Thyroid gland (tissue), 4 donors: Measurements from ENCODE around the gene ZNF786. TPM values are rescaled to one million over a fixed set of nuclear protein-coding genes. Genes with fewer than 3 reads are reported as not detected.

Experiments used
- DNase-seq, 2 donors: peaks; one replicate each; pipeline ENCODE4 v3.0.0-alpha.2; 2019
- H3K27ac ChIP-seq, 3 donors: fragments of 200-600 bp; sonication (generic); 1 replicate in 2 of 3; 2 replicates in 1 of 3; pipeline ENCODE4 v1.5.1; 2016 to 2019; ENCODE audit warnings: mild to moderate bottlenecking in 1 of 3, moderate library complexity in 1 of 3
- H3K27me3 ChIP-seq: fragments of 200-600 bp; sonication (generic); one replicate; pipeline ENCODE4 v1.5.1; 2019
- H3K36me3 ChIP-seq, 2 donors: fragments of 200-600 bp; sonication (generic); one replicate each; pipeline ENCODE4 v1.5.1; 2016 to 2019
- H3K4me1 ChIP-seq, 2 donors: fragments of 200-600 bp; sonication (generic); one replicate each; pipeline ENCODE4 v1.5.1; 2017 to 2019
- H3K4me3 ChIP-seq, 3 donors: fragments of 200-600 bp; sonication (generic); replicated peaks in 1 of 3; 1 replicate in 2 of 3; 2 replicates in 1 of 3; pipeline ENCODE4 v1.5.1; 2016; ENCODE audit warnings: mild to moderate bottlenecking in 1 of 3
- H3K9me3 ChIP-seq: fragments of 200-600 bp; sonication (generic); one replicate; pipeline ENCODE4 v1.5.1; 2017
- POLR2A ChIP-seq, 2 donors: fragments of 450-650 bp; IDR thresholded peaks; one replicate each; pipeline ENCODE4 v1.6.1; 2017; ENCODE audit warnings: antibody characterized with exemption in 2 of 2, mild to moderate bottlenecking in 2 of 2, moderate library complexity in 1 of 2
- WGBS, 2 donors: methylation state at CpG; one replicate each; pipeline ENCODE4 v1.1.5; 2017; 5-methylcytosine and 5-hydroxymethylcytosine counted together
- intact Hi-C: fragments of 100-400 bp; cut with DNase I; formaldehyde crosslinking; loops from one replicate; pipeline ENCODE4 v1.15.1; 2023
- total RNA-seq, 4 donors: library from RNA; depleted of rRNA; stranded (reverse); fragments of >200 nt; gene quantifications; one replicate each; pipeline ENCODE4 v1.2.3, GENCODE V29; 2016
- TF ChIP-seq, protein P1 (sequence below), 6 experiments: fragments of 200-600 bp in 3 of 6; fragments of 450-650 bp in 3 of 6; sonication (generic) in 3 of 6; IDR thresholded peaks; one replicate each; pipeline ENCODE4 v1.5.1; 2016 to 2019; ENCODE audit warnings: antibody characterized with exemption in 6 of 6, mild to moderate bottlenecking in 2 of 6, inconsistent platforms in 1 of 6, moderate library complexity in 1 of 6

Gene ZNF786
- total RNA-seq, 4 donors from 2014 or later = 6.6 to 12.1 (median 10.7) TPM

DNA sequence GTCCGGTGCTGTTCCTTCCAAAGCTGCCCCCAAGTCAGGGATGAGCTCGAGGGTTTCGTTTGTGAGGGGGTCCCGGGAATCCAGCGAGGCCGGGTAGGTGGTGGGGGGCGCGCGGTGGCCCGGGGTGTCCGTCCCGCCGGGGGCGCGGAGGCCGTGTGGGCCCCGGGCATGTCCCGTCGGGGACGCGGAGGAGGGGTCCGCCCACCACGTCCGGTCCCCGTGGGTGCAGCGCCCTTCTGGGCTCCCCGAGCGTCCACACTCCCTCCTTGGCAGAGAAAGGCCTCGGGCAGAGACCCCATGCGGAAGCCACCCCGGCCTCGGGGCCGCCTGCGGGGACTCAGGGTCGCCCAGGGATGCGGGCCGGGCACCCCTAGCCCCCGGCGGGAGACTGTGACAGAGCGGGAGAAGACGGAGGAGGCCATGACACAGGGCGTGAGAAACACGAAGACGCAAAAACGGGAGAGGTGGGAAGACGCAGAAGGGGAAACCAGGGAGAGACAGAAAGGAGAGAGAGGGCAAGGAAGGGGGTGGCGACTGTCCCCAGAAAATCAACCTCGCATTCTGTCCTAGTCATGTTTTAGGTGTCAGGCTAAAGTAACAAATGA is 36.2 kb upstream of the ZNF786 start:
- DNase-seq = peak; percentile 58 to 59
- intact Hi-C loops = no loop called here

DNA sequence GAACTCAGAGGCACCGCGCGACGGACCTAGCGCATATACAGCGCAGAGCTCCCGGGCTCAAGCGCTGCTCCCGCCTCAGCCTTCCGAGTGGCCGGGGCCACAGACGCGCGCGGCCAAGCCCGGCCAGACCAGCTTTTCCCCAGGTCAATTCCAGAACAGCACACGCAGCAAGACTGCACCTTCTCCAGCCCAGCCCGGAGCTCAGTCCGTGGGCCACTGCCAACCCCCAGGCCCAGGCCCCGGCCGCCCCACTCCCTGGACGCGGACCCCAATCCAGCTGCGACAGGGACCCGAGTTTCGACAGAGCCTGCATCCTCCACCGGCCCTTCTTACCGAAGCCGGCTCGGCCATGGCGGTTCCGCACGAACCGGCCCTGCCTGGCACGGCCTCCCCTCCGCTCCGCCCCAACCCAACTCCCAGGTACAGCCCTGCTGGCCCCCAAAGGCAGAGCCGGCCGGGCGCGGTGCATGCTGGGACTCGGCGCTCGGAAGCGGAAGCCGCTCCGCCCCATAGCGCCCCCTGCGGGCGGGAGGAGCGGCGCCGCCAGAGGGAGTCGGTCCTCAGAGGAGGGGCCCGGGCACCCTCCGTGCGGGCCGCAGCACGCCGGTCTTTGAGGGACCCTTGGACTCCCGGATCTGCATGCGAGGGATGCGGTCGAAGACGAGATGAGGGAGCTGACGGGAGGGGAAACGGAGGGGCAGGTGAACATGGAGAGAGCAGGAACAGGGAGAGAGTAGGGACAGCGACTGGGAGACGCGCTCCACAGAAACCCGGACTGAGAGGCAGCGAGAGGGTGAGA is 35.5 kb upstream of the ZNF786 start, which contains the start of gene ZNF425:
TSS of gene ZNF425 (minus strand) at position 462 of the 799 bp plus-strand sequence. CDS start at position 351, 111 bp downstream.
- peak; percentile 92 to 95 for DNase-seq
- H3K27me3 ChIP-seq = no peaks in the 10 kb centered on the region
- no peaks in the 10 kb centered on the region for H3K36me3 ChIP-seq
- H3K4me3 ChIP-seq = peak within 1 kb of the TSS; percentile 68 to 92 (median 92)
- peak within 1 kb of the TSS; percentile 83 to 95 (median 88) for H3K27ac ChIP-seq
- 0 to 1% methylated on average over 26 to 37 of the region's 72 CpGs for WGBS, 2 donors
- TF ChIP-seq POLR2A (IDR thresholded peaks at IDR 0.05) = peak in 1 of 2 donors; percentile 94
- TF ChIP-seq, protein P1, sequence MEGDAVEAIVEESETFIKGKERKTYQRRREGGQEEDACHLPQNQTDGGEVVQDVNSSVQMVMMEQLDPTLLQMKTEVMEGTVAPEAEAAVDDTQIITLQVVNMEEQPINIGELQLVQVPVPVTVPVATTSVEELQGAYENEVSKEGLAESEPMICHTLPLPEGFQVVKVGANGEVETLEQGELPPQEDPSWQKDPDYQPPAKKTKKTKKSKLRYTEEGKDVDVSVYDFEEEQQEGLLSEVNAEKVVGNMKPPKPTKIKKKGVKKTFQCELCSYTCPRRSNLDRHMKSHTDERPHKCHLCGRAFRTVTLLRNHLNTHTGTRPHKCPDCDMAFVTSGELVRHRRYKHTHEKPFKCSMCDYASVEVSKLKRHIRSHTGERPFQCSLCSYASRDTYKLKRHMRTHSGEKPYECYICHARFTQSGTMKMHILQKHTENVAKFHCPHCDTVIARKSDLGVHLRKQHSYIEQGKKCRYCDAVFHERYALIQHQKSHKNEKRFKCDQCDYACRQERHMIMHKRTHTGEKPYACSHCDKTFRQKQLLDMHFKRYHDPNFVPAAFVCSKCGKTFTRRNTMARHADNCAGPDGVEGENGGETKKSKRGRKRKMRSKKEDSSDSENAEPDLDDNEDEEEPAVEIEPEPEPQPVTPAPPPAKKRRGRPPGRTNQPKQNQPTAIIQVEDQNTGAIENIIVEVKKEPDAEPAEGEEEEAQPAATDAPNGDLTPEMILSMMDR (IDR thresholded peaks at IDR 0.05) = peak; percentile 89 to 98 (median 94)
- no peaks in the 10 kb centered on the region for H3K9me3 ChIP-seq
- intact Hi-C loops = no loop called here
- H3K4me1 ChIP-seq = peaks cover 12 to 13% of the 10 kb centered on the region in 2 donors

More for the DNA sequence above, 36.2 kb upstream of the ZNF786 start:
- Histone ChIP-seq H3K4me1 (peaks cover 12 to 13% of the 10 kb centered on the region in 2 donors), H3K27me3 (no peaks in the 10 kb centered on the region), H3K27ac (peak overlapping the region; percentile 83 to 95 (median 88)), H3K9me3 (no peaks in the 10 kb centered on the region), H3K4me3 (peak overlapping the region; percentile 68 to 92 (median 92)), H3K36me3 (no peaks in the 10 kb centered on the region)
- TF ChIP-seq POLR2A (IDR thresholded peaks at IDR 0.05) = no peak
- TF ChIP-seq, protein P1 (IDR thresholded peaks at IDR 0.05) = no peak
- 1% methylated on average over 20 to 30 of the region's 48 CpGs for WGBS, 2 donors

DNA sequence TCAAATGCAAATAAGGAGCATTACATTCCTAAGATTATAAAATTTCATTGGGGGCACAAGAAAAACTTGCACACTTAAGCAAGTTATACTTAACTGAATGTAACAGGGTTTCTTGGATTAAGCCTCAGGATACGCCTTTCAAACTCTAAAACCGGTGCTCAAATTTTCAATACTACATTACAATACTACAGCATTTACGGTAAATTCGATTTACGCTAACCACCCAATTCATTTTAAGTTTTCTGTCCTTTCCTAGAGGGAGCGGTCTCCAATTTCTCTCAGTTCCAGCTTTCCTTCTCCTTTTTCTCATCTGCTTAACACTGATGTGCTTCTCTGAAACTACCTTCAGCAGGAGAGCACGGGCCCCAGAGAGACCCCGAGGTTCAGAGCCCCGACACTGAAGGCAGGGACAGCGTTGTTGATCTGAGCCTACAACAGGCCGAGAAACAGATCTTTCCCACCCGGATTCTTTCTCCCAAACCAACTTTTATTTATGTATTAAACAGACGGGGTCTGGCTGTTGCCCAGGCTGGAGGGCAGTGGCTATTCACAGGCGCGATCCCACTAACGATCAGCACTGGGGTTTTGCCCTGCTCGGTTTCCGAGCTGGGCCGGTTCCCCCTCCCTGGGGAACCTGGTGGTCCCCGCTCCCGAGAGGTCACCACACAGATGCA is 34.8 kb upstream of the ZNF786 start:
- TF ChIP-seq, protein P1 (IDR thresholded peaks at IDR 0.05) = no peak
- TF ChIP-seq POLR2A (IDR thresholded peaks at IDR 0.05) = no peak
- DNase-seq = no peak
- WGBS, 2 donors = 5 to 6% methylated on average over 13 to 21 of the region's 21 CpGs
- Histone ChIP-seq H3K4me3 (peak overlapping the region; percentile 45 to 92 (median 92)), H3K27me3 (no peaks in the 10 kb centered on the region), H3K36me3 (no peaks in the 10 kb centered on the region), H3K27ac (peak overlapping the region in 2 of 3 donors; percentile 88 to 95), H3K9me3 (no peaks in the 10 kb centered on the region), H3K4me1 (peaks cover 12 to 13% of the 10 kb centered on the region in 2 donors)
- intact Hi-C loops = no loop called here

DNA sequence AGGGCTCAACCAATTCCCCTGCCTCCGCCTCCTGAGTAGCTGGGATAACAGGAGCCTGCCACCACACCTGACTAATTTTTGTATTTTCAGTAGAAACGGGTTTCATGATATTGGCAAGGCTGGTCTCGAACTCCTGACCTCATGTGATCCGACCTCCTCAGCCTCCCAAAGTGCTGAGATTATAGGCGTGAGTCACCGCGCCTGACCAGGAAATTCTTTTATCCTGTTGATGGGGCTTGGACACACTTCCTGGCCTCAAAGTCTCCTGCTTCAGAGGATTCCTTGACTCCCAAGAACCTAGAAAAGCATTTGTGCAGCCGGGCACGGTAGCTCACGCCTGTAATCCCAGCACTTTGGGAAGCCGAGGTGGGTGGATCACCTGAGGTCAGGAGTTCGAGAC is 19.5 kb upstream of the ZNF786 start:
- H3K36me3 ChIP-seq = peaks cover 0 to under 1% of the 10 kb centered on the region in 2 donors
- H3K4me1 ChIP-seq = no peaks in the 10 kb centered on the region
- WGBS, 2 donors = 94 to 96% methylated on average over 10 to 12 of the region's 12 CpGs
- H3K9me3 ChIP-seq = no peaks in the 10 kb centered on the region
- H3K4me3 ChIP-seq = no peak overlapping the region
- intact Hi-C loops = no loop called here
- no peak for DNase-seq
- no peak overlapping the region for H3K27ac ChIP-seq
- no peaks in the 10 kb centered on the region for H3K27me3 ChIP-seq
- TF ChIP-seq, protein P1 (IDR thresholded peaks at IDR 0.05) = no peak
- no peak for TF ChIP-seq POLR2A (IDR thresholded peaks at IDR 0.05)
